Naive thymus-derived CD4-positive, alpha-beta T cell (primary cell): Measurements from ENCODE around the gene LRRC15. TPM values are rescaled to one million over a fixed set of nuclear protein-coding genes. Genes with fewer than 3 reads are reported as not detected.

Source experiments
- ATAC-seq: fragments of 150-1000 bp; cut with Tn5 transposase; 2 replicates; pipeline ENCODE4 v1.10.0; 2021; ENCODE audit warnings: mild to moderate bottlenecking, moderate library complexity
- CTCF ChIA-PET: fragments of 350-600 bp; sonication (Branson Sonifier 250); formaldehyde crosslinking; loops from one replicate; lab custom pipeline; 2021; ENCODE audit warnings: antibody characterized with exemption; lab: Charles Lee
- POLR2A ChIA-PET: fragments of 350-600 bp; sonication (Branson Sonifier 250); formaldehyde crosslinking; loops from one replicate; lab custom pipeline; 2021; ENCODE audit warnings: antibody characterized with exemption, inconsistent platforms; lab: Charles Lee
- DNase-seq, 9 donors: peaks; one replicate each; pipeline versions ENCODE4 v3.0.0 to v3.0.0-alpha.2; 2020 to 2022; ENCODE audit warnings: mixed read lengths in 1 of 9
- H3K27ac ChIP-seq: one replicate; pipeline ENCODE4 v1.7.0; 2013; ENCODE audit warnings: mild to moderate bottlenecking, low read depth, low read length, moderate library complexity
- H3K27me3 ChIP-seq, 2 donors: one replicate each; pipeline ENCODE4 v1.7.0; 2013; ENCODE audit warnings: low read length in 2 of 2, mild to moderate bottlenecking in 2 of 2, moderate library complexity in 2 of 2; ENCODE audit not compliant: control insufficient read depth in 2 of 2, insufficient read depth in 2 of 2
- H3K36me3 ChIP-seq, 3 experiments: 1 replicate in 2 of 3; 2 replicates in 1 of 3; pipeline ENCODE4 v1.7.0; 2013; ENCODE audit warnings: low read length in 3 of 3, mild to moderate bottlenecking in 3 of 3, moderate library complexity in 1 of 3; ENCODE audit not compliant: insufficient read depth in 3 of 3, control insufficient read depth in 2 of 3
- H3K4me1 ChIP-seq, 2 donors: one replicate each; pipeline ENCODE4 v1.7.0; 2013; ENCODE audit warnings: low read length in 2 of 2, mild to moderate bottlenecking in 2 of 2, moderate library complexity in 1 of 2; ENCODE audit not compliant: control insufficient read depth in 2 of 2, insufficient read depth in 2 of 2
- H3K4me3 ChIP-seq: 2 replicates; pipeline ENCODE4 v1.7.0; 2013; ENCODE audit warnings: mild to moderate bottlenecking, low read length
- H3K9me3 ChIP-seq, 3 experiments: 1 replicate in 2 of 3; 2 replicates in 1 of 3; pipeline ENCODE4 v1.7.0; 2013; ENCODE audit warnings: low read length in 3 of 3; ENCODE audit not compliant: control insufficient read depth in 2 of 3
- H3K27ac Mint-ChIP-seq, 9 donors: one replicate each; pipeline ENCODE4 v1.8.0; 2020 to 2022; ENCODE audit warnings: mixed read lengths in 9 of 9, mild to moderate bottlenecking in 8 of 9, moderate library complexity in 5 of 9, inconsistent platforms in 2 of 9
- H3K27me3 Mint-ChIP-seq, 5 donors: one replicate each; pipeline ENCODE4 v1.8.0; 2021 to 2022; ENCODE audit warnings: mixed read lengths in 5 of 5, mild to moderate bottlenecking in 1 of 5
- H3K36me3 Mint-ChIP-seq, 5 donors: one replicate each; pipeline ENCODE4 v1.8.0; 2020 to 2022; ENCODE audit warnings: mixed read lengths in 5 of 5, mild to moderate bottlenecking in 3 of 5, inconsistent platforms in 1 of 5
- H3K4me1 Mint-ChIP-seq, 7 donors: one replicate each; pipeline ENCODE4 v1.8.0; 2020 to 2022; ENCODE audit warnings: mixed read lengths in 7 of 7, mild to moderate bottlenecking in 3 of 7, inconsistent platforms in 1 of 7
- H3K4me3 Mint-ChIP-seq, 10 donors: one replicate each; pipeline ENCODE4 v1.8.0; 2020 to 2022; ENCODE audit warnings: mild to moderate bottlenecking in 10 of 10, mixed read lengths in 10 of 10, moderate library complexity in 6 of 10, inconsistent platforms in 2 of 10
- H3K9me3 Mint-ChIP-seq, 11 donors: one replicate each; pipeline ENCODE4 v1.8.0; 2020 to 2022; ENCODE audit warnings: mixed read lengths in 11 of 11, mild to moderate bottlenecking in 4 of 11, inconsistent platforms in 1 of 11, moderate library complexity in 1 of 11
- intact Hi-C, 2 donors: fragments of 100-400 bp; cut with micrococcal nuclease; formaldehyde crosslinking; loops; one replicate each; pipeline ENCODE4 v1.15.1; 2023
- polyA plus RNA-seq, 2 donors: library from polyadenylated mRNA; unstranded; fragments of 300-500 nt; fragmentation: Illumina TruSeq; gene quantifications; one replicate each; pipeline ENCODE4 v1.2.3, GENCODE V29; 2021
- total RNA-seq, 6 experiments: library from RNA in 5 of 6; stranded (reverse) in 5 of 6; gene quantifications; 1 replicate in 5 of 6; 2 replicates in 1 of 6; pipeline ENCODE4 v1.2.3 and lab custom pipeline; 2021 to 2026

Gene LRRC15
- total and polyA plus RNA-seq, 7 experiments from 2014 or later: not detected

- Mint-ChIP-seq H3K4me3 (peak overlapping the region in 2 of 10 donors; percentile 0 to 58), H3K27ac (peak overlapping the region in 1 of 9 donors; percentile 25), H3K4me1 (peaks cover 7 to 61% (median 14%) of the 10 kb centered on the region in 7 donors), H3K9me3 (peaks cover 0 to 10% (median under 1%) of the 10 kb centered on the region in 11 donors), H3K36me3 (peaks cover 0 to 9% (median under 1%) of the 10 kb centered on the region in 5 donors), H3K27me3 (peaks cover 0 to 17% (median 13%) of the 10 kb centered on the region in 5 donors)
- Histone ChIP-seq H3K4me1 (peaks cover 9 to 14% of the 10 kb centered on the region in 2 donors), H3K27ac (no peak overlapping the region), H3K27me3 (peaks cover 0 to 6% of the 10 kb centered on the region in 2 donors), H3K9me3 (peaks cover 0 to 4% (median 0%) of the 10 kb centered on the region in 3 experiments), H3K4me3 (no peak overlapping the region), H3K36me3 (no peaks in the 10 kb centered on the region)
- no peak for DNase-seq
- ATAC-seq: no peak
- ChIA-PET POLR2A (interaction anchor here (0.7 kb wide), 1 partner anchor 526 kb away, joined by 3 read pairs; no protein-coding TSS in a partner anchor), CTCF (interaction anchor here (0.5 to 5.0 kb wide), 5 partner anchors 20 to 648 kb away, joined by 3 to 72 read pairs (median 3); no protein-coding TSS in a partner anchor)
- intact Hi-C loops: loop anchor here (2.0 to 10.0 kb wide), 5 partner anchors 59 to 1499 kb away; partner anchors contain the start of gene HES1 (in 1 of the 2)
Measured at GRCh38 chr3:194313560-194314387, 55.8 kb downstream of the LRRC15 start.

DNA sequence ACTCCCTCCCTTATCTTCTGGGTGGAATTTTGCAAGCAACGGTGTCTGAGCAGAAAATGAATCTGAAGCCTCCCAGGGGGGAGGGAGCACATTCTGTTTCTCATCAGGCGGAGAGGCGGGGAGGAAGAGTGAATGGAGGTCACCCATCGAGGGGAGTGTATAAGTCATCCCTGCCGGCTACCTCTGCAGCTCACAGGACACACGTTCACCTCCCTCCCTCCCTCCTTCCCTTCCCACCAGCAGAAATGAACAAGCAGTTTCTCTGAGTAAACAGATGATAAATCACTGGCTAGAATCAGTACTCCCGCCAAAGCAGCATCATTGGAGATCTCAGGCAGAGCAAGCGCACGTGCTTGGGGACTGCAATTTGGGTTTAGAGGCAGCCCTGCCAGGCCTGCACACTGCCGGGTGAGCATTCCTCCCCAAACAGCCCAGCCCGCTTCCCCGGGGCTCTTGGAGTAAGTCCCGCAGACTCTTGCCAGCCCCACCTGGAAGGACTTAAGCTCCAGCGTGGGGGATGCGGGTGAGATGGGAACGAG is 56.7 kb downstream of the LRRC15 start:
- DNase-seq (no peak), ATAC-seq (no peak)
- H3K36me3 ChIP-seq: no peaks in the 10 kb centered on the region
- peaks cover 13 to 18% of the 10 kb centered on the region in 2 donors for H3K4me1 ChIP-seq
- peaks cover 0 to 15% (median 13%) of the 10 kb centered on the region in 5 donors for H3K27me3 Mint-ChIP-seq
- peaks cover 0 to 6% of the 10 kb centered on the region in 2 donors for H3K27me3 ChIP-seq
- H3K9me3 Mint-ChIP-seq: peaks cover 0 to 9% (median 0%) of the 10 kb centered on the region in 11 donors
- H3K27ac ChIP-seq: no peak overlapping the region
- H3K4me3 Mint-ChIP-seq: peak overlapping the region in 1 of 10 donors; percentile 63
- peak overlapping the region in 1 of 9 donors; percentile 25 for H3K27ac Mint-ChIP-seq
- CTCF ChIA-PET: interaction anchor here (0.7 to 5.0 kb wide), 3 partner anchors 19 to 647 kb away, joined by 3 to 72 read pairs (median 3); no protein-coding TSS in a partner anchor
- H3K36me3 Mint-ChIP-seq: peaks cover 0 to 9% (median 0%) of the 10 kb centered on the region in 5 donors
- intact Hi-C loops: loop anchor here in 1 of 2 donors (10.0 kb wide), 1 partner anchor 1498 kb away; no protein-coding TSS in a partner anchor
- peaks cover 7 to 71% (median 18%) of the 10 kb centered on the region in 7 donors for H3K4me1 Mint-ChIP-seq
- POLR2A ChIA-PET: interaction anchor here (0.7 kb wide), 1 partner anchor 525 kb away, joined by 3 read pairs; no protein-coding TSS in a partner anchor
- no peak overlapping the region for H3K4me3 ChIP-seq
- H3K9me3 ChIP-seq: no peaks in the 10 kb centered on the region

GRCh38 chr3:194312186-194312742 is 57.3 kb downstream of the LRRC15 start:
- intact Hi-C loops: loop anchor here in 1 of 2 donors (10.0 kb wide), 1 partner anchor 1497 kb away; no protein-coding TSS in a partner anchor
- Histone ChIP-seq H3K36me3 (no peaks in the 10 kb centered on the region), H3K4me1 (peaks cover 18 to 24% of the 10 kb centered on the region in 2 donors), H3K27ac (no peak overlapping the region), H3K27me3 (peaks cover 0 to 6% of the 10 kb centered on the region in 2 donors), H3K9me3 (no peaks in the 10 kb centered on the region), H3K4me3 (no peak overlapping the region)
- H3K4me3 Mint-ChIP-seq: peak overlapping the region in 1 of 10 donors; percentile 63
- H3K4me1 Mint-ChIP-seq: peaks cover 10 to 76% (median 23%) of the 10 kb centered on the region in 7 donors
- ChIA-PET CTCF (no interaction called here), POLR2A (no interaction called here)
- peaks cover 0 to 6% (median 0%) of the 10 kb centered on the region in 5 donors for H3K36me3 Mint-ChIP-seq
- DNase-seq (no peak), ATAC-seq (no peak)
- peaks cover 0 to 13% (median 9%) of the 10 kb centered on the region in 5 donors for H3K27me3 Mint-ChIP-seq
- peaks cover 0 to 4% (median 0%) of the 10 kb centered on the region in 11 donors for H3K9me3 Mint-ChIP-seq
- H3K27ac Mint-ChIP-seq: peak overlapping the region in 1 of 9 donors; percentile 25

- Mint-ChIP-seq H3K27me3 (peaks cover 0 to 6% (median 4%) of the 10 kb centered on the region in 5 donors), H3K36me3 (peaks cover 0 to 6% (median 0%) of the 10 kb centered on the region in 5 donors), H3K27ac (peak overlapping the region in 1 of 9 donors; percentile 4), H3K9me3 (peaks cover 0 to 3% (median 0%) of the 10 kb centered on the region in 11 donors), H3K4me1 (peaks cover 18 to 83% (median 31%) of the 10 kb centered on the region in 7 donors), H3K4me3 (peak overlapping the region in 1 of 10 donors; percentile 29)
- no peaks in the 10 kb centered on the region for H3K36me3 ChIP-seq
- ATAC-seq (no peak), DNase-seq (no peak)
- no peaks in the 10 kb centered on the region for H3K27me3 ChIP-seq
- CTCF ChIA-PET: no interaction called here
- no peak overlapping the region for H3K4me3 ChIP-seq
- intact Hi-C loops: loop anchor here in 1 of 2 donors (10.0 kb wide), 1 partner anchor 1496 kb away; no protein-coding TSS in a partner anchor
- peaks cover 30 to 31% of the 10 kb centered on the region in 2 donors for H3K4me1 ChIP-seq
- no peaks in the 10 kb centered on the region for H3K9me3 ChIP-seq
- H3K27ac ChIP-seq: no peak overlapping the region
- POLR2A ChIA-PET: no interaction called here
Measured at GRCh38 chr3:194311000-194311399, 58.5 kb downstream of the LRRC15 start.

DNA sequence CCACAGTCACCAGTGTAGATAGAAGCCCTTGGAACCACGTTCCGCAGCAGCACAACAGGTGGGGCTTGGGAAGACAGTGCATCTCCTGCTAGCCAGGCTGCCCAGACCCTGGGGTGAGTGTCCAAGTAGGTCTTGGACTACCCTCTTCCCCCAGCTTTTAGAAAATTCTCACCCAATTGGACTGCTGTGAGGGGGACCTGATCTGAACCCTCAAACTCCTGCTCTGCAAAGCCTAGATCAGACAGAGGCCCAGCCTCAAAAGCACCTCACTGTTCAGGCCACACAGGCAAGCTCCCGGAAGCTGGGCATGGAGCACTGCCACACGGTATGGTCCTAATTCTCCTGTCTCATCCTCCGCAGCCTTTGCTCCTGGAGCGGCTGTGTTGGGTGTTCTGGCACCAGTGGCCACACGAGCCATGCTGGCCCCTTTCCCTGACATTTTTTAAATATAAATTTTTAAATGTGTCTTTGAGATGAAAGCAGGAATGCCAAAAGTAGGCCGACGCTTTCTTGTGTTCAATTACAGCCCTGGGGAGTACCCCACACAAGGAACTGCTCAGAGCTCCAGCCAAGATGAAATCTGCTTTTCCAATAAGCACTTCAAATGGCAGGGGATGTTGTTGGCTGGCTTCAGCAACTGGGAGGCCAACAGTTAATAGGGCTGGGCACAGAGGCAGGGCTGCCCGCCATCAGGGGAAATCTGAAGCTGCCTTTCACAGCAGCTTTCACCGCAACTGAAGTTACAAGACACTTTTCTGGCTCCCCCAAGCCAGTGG is 59.3 kb downstream of the LRRC15 start:
- no peaks in the 10 kb centered on the region for H3K9me3 ChIP-seq
- ATAC-seq (no peak), DNase-seq (no peak)
- H3K27ac ChIP-seq: no peak overlapping the region
- CTCF ChIA-PET: interaction anchor here (0.5 to 0.9 kb wide), 3 partner anchors 162 to 645 kb away, joined by 3 to 4 read pairs (median 3); no protein-coding TSS in a partner anchor
- Mint-ChIP-seq H3K27me3 (peaks cover 0 to 5% (median 4%) of the 10 kb centered on the region in 5 donors), H3K27ac (peak overlapping the region in 1 of 9 donors; percentile 36), H3K4me1 (peaks cover 16 to 85% (median 37%) of the 10 kb centered on the region in 7 donors), H3K9me3 (peaks cover 0 to 3% (median 0%) of the 10 kb centered on the region in 11 donors), H3K4me3 (no peak overlapping the region), H3K36me3 (peaks cover 0 to 6% (median 0%) of the 10 kb centered on the region in 5 donors)
- H3K4me1 ChIP-seq: peaks cover 27 to 31% of the 10 kb centered on the region in 2 donors
- H3K36me3 ChIP-seq: no peaks in the 10 kb centered on the region
- H3K27me3 ChIP-seq: no peaks in the 10 kb centered on the region
- intact Hi-C loops: loop anchor here in 1 of 2 donors (10.0 kb wide), 1 partner anchor 1495 kb away; no protein-coding TSS in a partner anchor
- POLR2A ChIA-PET: no interaction called here
- H3K4me3 ChIP-seq: no peak overlapping the region
